NCI-H1417 treated with DMSO at 0.1 percent for 48 hours (cell line): ENCODE measurements around the gene OR1L8.
"Not testable (repeated sequence)": the region's sequence is repeated elsewhere in the genome, so short reads cannot be mapped to it uniquely, and the experiment has no call there.

Experiments used
- DNase-seq: peaks from one replicate; lab custom pipeline; 2025; lab: John Stamatoyannopoulos, UW

OR1L8 gene

GRCh38 chr9:122583284-122583683, at the start of gene OR1L8:
Gene OR1L8, minus strand, starts transcription at chr9:122583384. Its CDS starts 14,907 bp downstream, at chr9:122568477.
- not testable (repeated sequence) for DNase-seq

DNA sequence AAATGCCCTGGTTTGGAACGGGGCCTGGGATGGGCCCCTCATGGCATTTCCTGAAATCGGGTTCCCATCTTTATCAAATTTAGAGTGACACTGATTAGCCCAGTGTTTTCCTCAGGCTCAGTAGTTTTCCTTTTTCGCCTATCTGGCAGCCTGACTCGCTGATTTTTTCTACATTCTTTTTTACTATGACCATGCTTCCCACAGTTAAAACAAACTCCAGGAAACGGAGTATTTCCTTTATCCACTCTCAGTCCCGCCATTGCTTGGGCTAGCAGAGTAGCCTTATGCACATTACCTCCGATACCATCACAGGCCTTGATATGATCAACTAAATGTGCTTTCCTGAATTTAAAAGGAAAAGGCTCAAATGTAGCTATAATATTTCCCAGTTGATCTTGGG, 36.8 kb upstream of the OR1L8 start:
- no peak for DNase-seq

DNA sequence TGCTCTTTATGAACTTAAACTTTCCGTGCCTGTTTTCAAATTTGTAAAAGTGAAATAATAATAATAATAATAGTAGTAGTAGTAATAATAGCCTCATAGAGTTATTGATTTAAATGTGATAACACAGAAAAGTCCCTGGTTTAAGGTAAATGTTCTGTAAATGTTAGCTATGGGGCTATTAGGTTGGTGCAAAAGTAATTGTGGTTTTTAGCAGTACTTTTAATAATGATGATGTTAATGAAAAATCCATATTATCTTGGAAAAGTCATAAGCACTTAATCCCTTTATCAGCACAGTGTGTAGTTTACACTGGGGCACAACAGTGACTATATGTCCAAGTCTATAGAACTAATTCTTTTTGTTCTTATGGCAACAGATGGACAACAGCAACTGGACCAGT, 31.2 kb upstream of the OR1L8 start, which contains the start of gene OR1Q1:
TSS of gene OR1Q1 (plus strand) at position 377 of the 400 bp plus-strand sequence. CDS start at position 377, 0 bp downstream.
- DNase-seq = no peak

DNA sequence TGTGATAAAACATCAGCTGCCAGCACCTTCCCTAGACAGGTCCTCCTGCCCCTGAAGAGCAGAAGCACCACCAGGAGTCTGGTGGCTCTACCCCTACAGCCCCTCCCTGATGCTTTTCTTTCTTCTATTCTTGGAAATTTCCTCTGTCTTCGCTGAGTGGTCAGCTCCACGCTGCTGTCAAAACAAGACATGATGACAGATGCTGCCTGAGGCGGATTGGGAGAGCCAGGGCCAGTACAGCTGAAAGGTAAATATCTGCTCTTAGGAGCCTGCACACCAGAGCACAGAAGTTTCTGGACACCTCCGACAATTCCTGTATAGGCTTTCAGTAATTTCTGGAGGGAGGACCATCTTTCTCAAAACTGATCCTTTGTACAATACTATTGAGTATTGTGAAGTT, 26.6 kb upstream of the OR1L8 start:
- no peak for DNase-seq

- no peak for DNase-seq
Observed at GRCh38 chr9:122606587-122606986, 23.4 kb upstream of the OR1L8 start.

DNA sequence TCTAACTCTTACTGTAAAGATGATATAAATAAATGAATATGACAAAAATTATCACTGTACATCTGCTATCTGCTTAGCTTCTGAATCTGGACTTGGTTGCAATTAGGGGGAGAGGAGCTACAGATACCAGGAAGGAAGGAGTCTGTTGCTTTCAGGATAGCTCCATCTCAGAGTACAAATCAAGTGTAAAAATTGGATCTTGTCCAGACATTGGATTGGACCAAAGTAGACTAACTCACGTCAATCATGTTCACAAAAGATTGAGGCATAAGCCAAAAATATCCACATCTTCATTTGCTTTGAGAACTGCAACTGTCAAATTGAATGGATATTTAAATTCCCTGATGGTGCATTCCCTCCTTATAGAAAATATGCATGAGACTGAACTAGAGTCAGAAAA, 22.5 kb upstream of the OR1L8 start:
- no peak for DNase-seq

DNA sequence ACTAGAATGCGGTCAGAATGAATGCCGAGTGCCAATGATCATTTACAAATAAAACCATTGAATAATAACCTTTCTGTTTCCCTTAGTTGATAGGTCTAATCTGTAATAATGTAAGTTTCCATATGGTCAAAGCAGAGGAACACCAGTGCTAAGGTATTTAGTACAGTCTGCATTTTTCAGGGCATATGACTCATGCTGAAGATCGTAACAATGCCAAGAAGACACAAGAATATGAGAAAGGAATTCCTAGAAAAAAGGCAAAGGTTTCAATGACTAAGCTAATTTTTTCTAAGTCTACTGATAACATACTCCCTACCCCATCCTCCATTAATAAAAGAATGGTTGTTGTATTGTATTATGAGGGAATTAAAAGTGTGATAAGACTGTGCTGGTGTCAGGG, 2.8 kb downstream of the OR1L8 start:
- DNase-seq = no peak

- no peak for DNase-seq
Observed at GRCh38 chr9:122579874-122580273, 3.3 kb downstream of the OR1L8 start.

DNA sequence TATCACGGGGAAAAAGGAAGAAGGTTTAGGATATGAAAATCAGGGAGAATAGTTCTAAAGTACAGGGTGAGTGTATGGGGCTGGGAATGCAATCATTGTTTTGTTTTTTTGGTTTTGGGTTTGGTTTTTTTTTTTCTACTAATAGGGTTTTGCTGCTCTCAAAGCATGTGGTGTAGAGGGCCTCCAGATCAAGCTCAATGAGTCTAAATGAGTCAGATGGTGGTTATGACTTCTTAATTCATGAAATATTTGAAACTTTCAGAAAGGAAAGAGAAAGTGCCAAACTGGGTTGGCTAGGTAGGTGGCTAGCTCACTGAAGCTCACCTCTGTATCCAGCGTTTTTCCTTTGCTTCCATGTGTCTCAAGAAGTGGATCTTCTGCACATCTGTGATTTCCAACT, 10.7 kb downstream of the OR1L8 start:
- DNase-seq = no peak

- no peak for DNase-seq
Observed at GRCh38 chr9:122567901-122568300, 15.3 kb downstream of the OR1L8 start.

GRCh38 chr9:122562134-122562760, 20.9 kb downstream of the OR1L8 start:
- no peak for DNase-seq

- DNase-seq = no peak
Observed at GRCh38 chr9:122561446-122561845, 21.7 kb downstream of the OR1L8 start.

GRCh38 chr9:122552812-122553211, 30.4 kb downstream of the OR1L8 start, which contains the start of gene OR1N2:
Gene OR1N2, plus strand, starts transcription at chr9:122553112. Its CDS starts 100 bp downstream, at chr9:122553212.
- DNase-seq = no peak

GRCh38 chr9:122551371-122551770, 31.8 kb downstream of the OR1L8 start:
- DNase-seq = no peak

DNA sequence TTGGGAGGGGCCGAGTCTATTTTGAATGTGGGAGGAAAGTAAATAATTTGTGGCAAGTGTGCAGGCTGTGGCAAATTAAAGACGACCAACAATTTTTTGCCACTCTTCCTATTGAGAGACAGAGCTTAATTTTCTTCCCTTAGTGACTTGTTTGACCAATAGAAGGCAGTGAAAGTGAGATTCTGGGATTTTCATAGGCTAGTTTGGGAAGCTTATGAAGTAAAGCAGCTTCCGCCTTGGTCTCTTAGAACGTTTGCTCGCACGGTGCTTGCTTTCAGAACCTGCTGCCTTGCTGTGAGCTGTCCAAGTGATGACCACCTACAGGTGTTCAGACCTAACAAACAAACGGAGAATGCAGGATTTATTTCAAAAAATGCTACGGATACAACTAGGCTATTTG, 37.0 kb downstream of the OR1L8 start:
- no peak for DNase-seq

GRCh38 chr9:122538757-122539156, 44.4 kb downstream of the OR1L8 start:
- DNase-seq = no peak

GRCh38 chr9:122537066-122537465, 46.1 kb downstream of the OR1L8 start:
- DNase-seq = not testable (repeated sequence)

DNA sequence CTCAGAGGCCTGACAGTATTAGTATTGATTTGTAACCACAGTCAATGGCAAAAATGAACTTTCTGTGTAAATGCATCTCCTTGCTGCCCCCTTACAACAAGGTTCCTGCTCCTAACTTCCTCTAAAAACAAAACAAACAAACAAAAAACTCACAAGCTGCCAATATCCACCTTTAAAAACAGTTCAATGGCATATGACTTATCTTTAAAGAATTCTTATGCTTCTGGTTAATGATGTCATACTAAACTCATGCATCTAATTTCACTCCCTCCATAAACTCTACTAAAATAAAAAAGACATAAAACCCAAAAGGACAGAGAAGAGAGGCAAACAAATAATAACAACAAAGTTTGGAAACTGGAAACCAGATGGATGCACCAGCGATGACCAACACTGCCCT, 47.0 kb downstream of the OR1L8 start:
- no peak for DNase-seq

DNA sequence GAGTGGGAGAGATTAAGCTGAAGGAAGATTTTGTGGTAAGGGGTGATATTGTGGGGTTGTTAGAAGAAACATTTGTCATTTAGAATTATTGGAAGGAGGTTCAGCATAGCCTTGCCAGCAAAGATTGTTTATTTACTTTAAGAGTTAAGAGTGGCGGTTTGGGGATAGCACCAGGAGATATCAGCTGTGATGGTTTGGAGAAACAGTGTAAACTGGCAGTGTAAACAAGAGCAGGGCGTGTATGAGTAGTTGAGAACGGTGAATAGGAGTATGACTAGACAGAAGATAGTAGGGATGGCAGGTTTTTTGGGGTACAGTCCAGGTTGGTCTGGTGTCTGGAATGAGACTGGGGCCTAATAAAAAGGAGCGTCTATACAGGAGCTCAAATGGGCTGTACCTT, 52.0 kb downstream of the OR1L8 start:
- DNase-seq = not testable (repeated sequence)

DNA sequence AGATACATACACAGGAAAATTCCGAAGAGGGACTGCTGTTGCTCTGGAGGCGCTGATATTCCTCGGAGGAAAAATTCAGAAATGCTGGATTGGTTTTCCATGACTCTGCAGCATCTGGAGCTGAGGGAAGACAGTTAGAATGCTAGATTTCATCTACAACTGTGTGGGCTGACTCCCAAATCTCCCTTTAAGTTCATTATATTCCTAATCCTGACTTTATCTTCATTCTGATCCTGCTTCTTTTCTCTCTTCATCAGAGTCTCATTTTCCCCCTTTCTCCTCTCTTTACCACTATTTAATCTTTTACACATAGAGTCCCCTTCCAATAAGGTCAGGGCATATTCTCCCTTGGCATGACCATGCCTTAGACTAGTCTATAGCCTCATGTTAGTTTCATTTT, 56.0 kb downstream of the OR1L8 start, which contains the start of gene OR1N1:
TSS of gene OR1N1 (minus strand) at position 101 of the 400 bp plus-strand sequence. CDS start at position 101, 0 bp downstream.
- DNase-seq = no peak

DNA sequence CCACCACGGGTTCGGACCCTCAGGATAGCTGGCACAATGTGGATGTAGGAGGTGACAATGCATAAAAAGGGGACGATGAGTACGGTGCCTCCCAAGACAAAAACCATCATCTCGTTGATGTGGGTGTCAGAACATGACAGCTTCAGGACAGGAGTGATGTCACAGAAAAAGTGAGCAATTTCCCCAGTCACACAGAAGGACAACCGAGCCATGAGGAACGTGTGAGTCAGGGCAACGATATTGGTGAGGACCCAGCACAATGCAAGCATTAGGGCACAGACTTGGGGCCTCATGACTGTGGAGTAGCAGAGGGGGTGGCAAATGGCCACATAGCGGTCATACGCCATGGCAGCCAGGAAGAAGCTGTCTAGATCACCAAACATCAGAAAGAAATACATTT, 56.6 kb downstream of the OR1L8 start:
- no peak for DNase-seq

- no peak for DNase-seq
Observed at GRCh38 chr9:122519376-122519775, 63.8 kb downstream of the OR1L8 start.

GRCh38 chr9:122518841-122519240, 64.3 kb downstream of the OR1L8 start, which contains the start of gene OR1J4:
Gene OR1J4, plus strand, starts transcription at chr9:122519141. Its CDS starts 0 bp downstream, at chr9:122519141.
- no peak for DNase-seq

DNA sequence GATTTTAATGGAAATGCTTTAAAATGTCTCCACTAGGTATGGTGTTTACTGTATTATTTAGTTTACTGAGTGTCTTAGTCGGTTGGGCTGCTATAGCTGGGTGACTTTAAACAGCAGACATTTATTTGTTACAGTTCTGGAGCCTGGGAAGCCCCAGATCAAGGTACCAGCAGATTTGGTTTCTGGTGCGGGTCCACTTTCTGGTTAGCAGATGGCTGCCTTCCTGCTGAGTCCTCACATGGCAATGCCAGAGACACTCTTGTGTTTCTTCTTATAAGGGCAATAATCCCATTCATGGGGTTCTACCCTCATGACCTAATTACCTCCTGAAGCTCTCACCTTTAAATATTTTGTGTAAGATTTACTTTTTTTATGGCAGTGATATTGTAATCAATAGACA, 65.0 kb downstream of the OR1L8 start:
- no peak for DNase-seq
